IPS-18c (cell line): Measurements from ENCODE around the gene CLDN20.
"Not testable (repeated sequence)": the region's sequence is repeated elsewhere in the genome, so short reads cannot be mapped to it uniquely, and the experiment has no call there.

Source experiments
- H3K4me3 ChIP-seq: 2 replicates; pipeline ENCODE4 v1.7.0; 2013; ENCODE audit warnings: low read depth, mild to moderate bottlenecking, low read length, moderate library complexity; ENCODE audit not compliant: insufficient read depth
- H3K9me3 ChIP-seq: one replicate; pipeline ENCODE4 v1.6.1; 2013; ENCODE audit warnings: mild to moderate bottlenecking, low read length, moderate library complexity; ENCODE audit not compliant: control insufficient read depth, insufficient read depth

CLDN20 gene

GRCh38 chr6:155263373-155264063 is at the start of gene CLDN20:
TSS of gene CLDN20 (plus strand) at chr6:155264013. CDS start at chr6:155275720, 11,707 bp downstream.
- Histone ChIP-seq H3K9me3 (no peaks in the 10 kb centered on the region), H3K4me3 (no peak within 1 kb of the TSS; the same call in 1 of the 2 replicates)

- Histone ChIP-seq H3K4me3 (no peak overlapping the region), H3K9me3 (no peaks in the 10 kb centered on the region)
Measured at GRCh38 chr6:155215906-155216305, 47.9 kb upstream of the CLDN20 start.

- no peak overlapping the region for H3K4me3 ChIP-seq
- no peaks in the 10 kb centered on the region for H3K9me3 ChIP-seq
Measured at GRCh38 chr6:155216312-155217046, 47.3 kb upstream of the CLDN20 start.

DNA sequence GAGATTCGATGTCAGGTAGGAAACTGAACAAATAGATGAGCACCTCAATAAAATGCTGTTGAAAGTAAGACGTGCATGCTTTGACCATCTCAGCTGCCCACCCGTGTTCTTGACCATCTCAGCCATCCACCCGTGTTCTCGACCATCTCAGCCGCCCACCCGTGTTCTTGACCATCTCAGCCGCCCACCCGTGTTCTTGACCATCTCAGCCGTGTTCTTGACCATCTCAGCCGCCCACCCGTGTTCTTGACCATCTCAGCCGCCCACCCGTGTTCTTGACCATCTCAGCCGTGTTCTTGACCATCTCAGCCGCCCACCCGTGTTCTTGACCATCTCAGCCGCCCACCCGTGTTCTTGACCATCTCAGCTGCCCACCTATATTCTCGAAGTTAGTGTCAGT is 45.1 kb upstream of the CLDN20 start:
- not testable (repeated sequence) for H3K9me3 ChIP-seq, H3K4me3 ChIP-seq

GRCh38 chr6:155219299-155219698 is 44.5 kb upstream of the CLDN20 start:
- Histone ChIP-seq H3K9me3 (no peaks in the 10 kb centered on the region), H3K4me3 (no peak overlapping the region)

DNA sequence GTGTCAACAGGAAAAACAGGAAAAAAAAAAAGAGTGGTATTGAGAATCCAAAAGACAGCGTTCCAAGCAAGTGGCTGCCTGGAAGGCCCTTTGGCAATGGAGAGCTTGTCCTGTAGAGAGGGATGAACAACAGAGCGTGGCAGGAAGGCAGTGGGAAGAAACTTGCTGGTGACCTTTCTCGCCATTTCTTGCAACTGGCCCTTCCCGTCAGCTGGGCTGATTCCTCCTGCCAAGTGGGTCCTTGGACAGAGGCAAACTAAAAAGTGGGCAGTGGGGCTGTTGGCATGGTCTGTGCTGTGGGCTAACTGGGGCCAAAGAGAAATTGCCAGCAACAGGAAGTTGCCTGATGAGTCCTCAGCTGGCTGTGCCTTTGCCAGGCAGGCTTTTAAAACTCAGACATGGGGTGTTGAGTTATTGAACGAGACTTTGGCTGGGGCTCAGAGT is 43.9 kb upstream of the CLDN20 start:
- no peak overlapping the region for H3K4me3 ChIP-seq

DNA sequence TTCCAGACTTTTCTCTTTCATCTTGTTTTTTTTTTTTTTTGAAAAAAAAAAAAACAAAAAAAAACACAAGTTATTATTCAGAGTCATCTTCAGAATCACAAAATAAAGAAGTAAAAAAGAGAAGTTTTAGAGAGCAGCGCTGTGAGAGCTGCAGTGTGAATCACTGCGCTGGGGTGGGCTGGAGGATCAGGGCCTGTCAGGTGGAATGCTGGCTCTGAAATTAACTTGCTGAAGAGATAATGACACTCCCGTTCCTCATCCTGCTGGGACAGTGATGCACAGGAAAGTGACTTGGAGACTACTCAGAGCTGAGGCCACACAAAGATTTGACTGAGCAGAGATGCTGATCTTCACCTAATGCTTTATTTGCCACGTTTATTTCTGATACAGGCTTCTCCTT is 42.7 kb upstream of the CLDN20 start:
- H3K4me3 ChIP-seq, result no peak overlapping the region
- H3K9me3 ChIP-seq, result no peaks in the 10 kb centered on the region

More for the DNA sequence above, 43.9 kb upstream of the CLDN20 start:
- no peaks in the 10 kb centered on the region for H3K9me3 ChIP-seq

- Histone ChIP-seq H3K4me3 (no peak overlapping the region), H3K9me3 (no peaks in the 10 kb centered on the region)
Measured at GRCh38 chr6:155222506-155222905, 41.3 kb upstream of the CLDN20 start.

GRCh38 chr6:155223646-155224451 is 40.0 kb upstream of the CLDN20 start:
- Histone ChIP-seq H3K4me3 (no peak overlapping the region), H3K9me3 (no peaks in the 10 kb centered on the region)

DNA sequence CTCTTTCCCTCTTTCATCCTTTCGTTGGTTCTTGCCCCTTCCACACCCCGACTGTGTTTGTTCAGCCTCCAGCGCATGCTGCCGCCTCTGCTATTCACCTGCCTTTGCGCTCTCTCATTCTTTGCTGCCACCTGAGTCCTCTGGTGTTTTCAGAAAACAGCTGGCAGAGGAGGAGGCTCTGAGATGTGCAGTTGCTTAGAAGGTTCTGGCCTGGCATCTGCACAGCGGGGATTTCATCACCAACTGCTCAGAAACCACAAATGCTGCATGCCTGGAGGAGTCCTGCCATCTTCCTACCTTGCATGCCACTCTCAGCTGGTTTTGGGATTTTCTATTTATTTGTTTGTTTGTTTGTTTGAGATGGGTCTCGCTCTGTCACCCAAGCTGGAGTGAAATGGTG is 39.2 kb upstream of the CLDN20 start:
- H3K4me3 ChIP-seq, result no peak overlapping the region
- H3K9me3 ChIP-seq, result no peaks in the 10 kb centered on the region

- H3K9me3 ChIP-seq, result no peaks in the 10 kb centered on the region
- H3K4me3 ChIP-seq, result no peak overlapping the region
Measured at GRCh38 chr6:155227046-155227445, 36.8 kb upstream of the CLDN20 start.

- Histone ChIP-seq H3K9me3 (no peaks in the 10 kb centered on the region), H3K4me3 (no peak overlapping the region)
Measured at GRCh38 chr6:155228546-155229166, 35.2 kb upstream of the CLDN20 start.

GRCh38 chr6:155230975-155231374 is 32.8 kb upstream of the CLDN20 start:
- H3K9me3 ChIP-seq, H3K4me3 ChIP-seq: not testable (repeated sequence)

DNA sequence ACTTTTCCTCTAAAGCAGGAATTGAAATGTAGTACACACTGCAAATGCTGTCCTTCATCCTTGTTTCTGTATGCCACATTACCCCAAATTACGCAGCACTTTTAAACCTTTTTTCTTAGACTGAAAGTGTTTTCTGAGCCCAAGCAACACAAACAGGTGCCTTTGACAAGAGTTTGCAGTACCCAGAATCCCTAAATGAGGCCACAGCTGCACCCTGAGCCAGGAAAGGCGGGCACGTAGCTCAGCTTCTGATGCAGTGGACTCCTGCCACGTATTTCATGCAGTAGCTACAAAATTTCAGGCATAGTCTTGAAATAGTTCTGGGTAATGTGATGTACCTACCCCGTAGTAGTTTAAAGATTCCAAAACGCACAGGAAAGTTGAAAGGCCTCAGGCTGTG is 31.0 kb upstream of the CLDN20 start:
- H3K9me3 ChIP-seq, result peaks cover 7% of the 10 kb centered on the region
- no peak overlapping the region for H3K4me3 ChIP-seq

DNA sequence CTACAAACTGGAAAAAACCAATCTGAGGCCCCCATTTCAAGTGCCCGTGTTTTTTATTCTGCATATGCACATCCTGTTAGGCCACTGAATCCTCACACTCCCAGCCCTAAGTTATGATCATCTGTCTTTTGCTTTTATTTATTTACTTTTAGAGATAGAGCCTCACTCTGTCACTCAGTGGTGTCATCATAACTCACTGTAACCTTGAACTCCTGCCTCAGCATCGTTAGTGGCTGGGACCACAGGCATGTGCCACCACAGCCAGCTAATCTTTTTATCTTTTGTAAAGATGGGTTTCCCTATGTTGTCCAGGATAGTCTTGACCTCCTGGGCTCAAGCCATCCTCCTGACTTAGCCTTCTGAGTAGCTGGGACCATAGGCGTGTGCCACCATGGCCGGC is 29.6 kb upstream of the CLDN20 start:
- Histone ChIP-seq H3K9me3 (peaks cover 10% of the 10 kb centered on the region), H3K4me3 (no peak overlapping the region)

- no peak overlapping the region for H3K4me3 ChIP-seq
- H3K9me3 ChIP-seq, result peaks cover 10% of the 10 kb centered on the region
Measured at GRCh38 chr6:155234687-155235086, 29.1 kb upstream of the CLDN20 start.

- no peak overlapping the region for H3K4me3 ChIP-seq
- peaks cover 10% of the 10 kb centered on the region for H3K9me3 ChIP-seq
Measured at GRCh38 chr6:155235087-155235486, 28.7 kb upstream of the CLDN20 start.
